COLO829 (cell line): Measurements from ENCODE around the gene STXBP4.

Source experiments
- DNase-seq: peaks from one replicate; pipeline ENCODE4 v3.0.0; 2012; ENCODE audit warnings: low spot score

STXBP4 gene, protein sequence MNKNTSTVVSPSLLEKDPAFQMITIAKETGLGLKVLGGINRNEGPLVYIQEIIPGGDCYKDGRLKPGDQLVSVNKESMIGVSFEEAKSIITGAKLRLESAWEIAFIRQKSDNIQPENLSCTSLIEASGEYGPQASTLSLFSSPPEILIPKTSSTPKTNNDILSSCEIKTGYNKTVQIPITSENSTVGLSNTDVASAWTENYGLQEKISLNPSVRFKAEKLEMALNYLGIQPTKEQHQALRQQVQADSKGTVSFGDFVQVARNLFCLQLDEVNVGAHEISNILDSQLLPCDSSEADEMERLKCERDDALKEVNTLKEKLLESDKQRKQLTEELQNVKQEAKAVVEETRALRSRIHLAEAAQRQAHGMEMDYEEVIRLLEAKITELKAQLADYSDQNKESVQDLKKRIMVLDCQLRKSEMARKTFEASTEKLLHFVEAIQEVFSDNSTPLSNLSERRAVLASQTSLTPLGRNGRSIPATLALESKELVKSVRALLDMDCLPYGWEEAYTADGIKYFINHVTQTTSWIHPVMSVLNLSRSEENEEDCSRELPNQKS

DNA sequence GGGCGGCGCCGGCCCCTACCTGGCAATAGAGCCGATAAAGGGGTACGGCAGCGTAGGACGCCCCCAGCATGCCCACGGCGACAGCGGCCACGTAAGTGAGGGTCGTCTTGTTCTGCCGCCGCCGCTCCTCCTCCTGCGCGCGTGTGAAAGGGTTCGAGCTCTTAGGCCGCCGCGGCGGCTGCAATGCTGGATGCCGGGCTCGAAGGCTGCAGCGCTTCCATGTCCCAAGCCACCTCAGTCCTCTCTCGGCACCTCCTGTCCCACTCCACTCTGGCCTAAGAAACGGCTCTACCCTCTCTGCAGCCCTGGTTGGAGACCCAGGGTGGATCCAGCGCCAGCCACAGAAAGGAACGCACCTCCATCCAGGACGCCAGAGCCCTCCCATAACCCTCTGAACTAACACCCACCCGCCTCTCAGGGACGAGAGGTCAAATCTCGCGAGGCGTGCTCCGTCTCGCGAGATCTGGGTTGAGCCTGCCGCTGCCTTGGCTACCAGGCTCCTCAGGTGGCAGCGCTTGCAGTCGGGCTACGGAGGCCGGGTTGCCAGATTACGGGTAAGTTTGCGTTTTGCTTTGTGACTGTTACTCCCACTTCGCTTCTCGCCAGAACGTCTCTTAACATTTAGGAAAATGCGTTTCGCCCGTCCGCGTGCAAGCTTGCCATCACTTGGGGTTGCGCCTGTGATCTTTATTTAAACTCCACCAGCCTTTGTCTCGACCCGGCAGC lies at the start of gene STXBP4, which contains the start of gene COX11:
STXBP4 (plus strand) TSS at position 504 of the 726 bp plus-strand sequence. CDS start 17,455 bp downstream, outside the sequence.
COX11 (minus strand) TSS at position 393 of the 726 bp plus-strand sequence; CDS start at position 385, 8 bp downstream.
- peak; percentile 92 for DNase-seq

DNA sequence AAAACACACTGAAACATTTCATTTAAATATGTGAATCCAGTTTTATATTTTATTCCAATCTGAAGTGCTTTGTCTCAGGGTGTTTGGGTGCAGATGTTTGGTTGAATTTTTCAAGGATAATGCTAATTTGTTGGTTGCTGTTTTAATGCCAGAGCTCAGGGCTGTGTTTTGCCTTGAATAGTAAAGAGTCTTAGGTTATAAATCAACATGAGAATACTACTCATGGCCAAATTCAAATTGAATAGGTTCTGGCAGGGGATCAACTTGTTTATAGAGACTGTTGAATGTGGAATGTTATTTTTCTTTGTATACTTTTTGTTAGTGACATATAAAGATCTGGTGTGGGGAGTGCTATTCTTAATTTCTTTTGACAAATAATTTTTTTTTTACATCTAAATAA lies 49.1 kb upstream of the STXBP4 start:
- DNase-seq, result no peak

DNA sequence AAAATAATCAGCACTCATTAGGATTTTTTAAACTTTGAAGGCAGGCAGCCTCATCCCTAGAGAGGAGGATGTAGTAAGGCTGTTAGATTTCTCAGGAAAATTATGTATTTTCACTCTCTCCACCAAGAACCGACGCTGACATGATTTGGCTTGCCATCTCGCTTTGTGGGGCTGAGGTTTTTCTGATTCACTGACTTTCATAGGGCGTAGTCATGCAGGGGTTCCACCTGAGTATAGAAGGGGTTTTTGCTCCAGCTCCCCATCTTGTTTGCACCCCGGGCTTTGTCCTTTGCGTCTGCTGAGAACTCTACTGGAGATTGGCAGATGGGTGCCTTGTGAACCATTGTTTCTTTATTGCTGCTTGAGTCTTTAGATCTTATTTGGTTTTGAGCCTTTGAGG lies 47.7 kb upstream of the STXBP4 start:
- DNase-seq, result no peak

DNA sequence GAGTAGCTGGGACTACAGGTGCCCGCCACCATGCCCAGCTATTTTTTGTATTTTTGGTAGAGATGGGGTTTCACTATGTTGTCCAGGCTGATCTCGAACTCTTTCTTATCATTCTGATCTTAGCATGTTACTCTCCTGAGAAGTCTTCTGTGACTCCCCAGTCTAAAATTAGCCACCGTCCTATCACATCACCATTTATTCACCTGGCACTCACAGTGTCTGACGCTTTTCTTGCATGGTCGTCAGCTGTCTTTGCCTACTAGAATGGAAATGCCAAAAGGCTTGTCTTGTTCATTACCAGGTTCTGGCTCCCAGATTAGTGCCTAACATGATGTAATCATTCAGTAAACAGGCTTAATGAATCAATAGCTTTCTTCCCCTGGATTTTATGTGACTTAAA lies 44.2 kb upstream of the STXBP4 start:
- DNase-seq, result no peak

DNA sequence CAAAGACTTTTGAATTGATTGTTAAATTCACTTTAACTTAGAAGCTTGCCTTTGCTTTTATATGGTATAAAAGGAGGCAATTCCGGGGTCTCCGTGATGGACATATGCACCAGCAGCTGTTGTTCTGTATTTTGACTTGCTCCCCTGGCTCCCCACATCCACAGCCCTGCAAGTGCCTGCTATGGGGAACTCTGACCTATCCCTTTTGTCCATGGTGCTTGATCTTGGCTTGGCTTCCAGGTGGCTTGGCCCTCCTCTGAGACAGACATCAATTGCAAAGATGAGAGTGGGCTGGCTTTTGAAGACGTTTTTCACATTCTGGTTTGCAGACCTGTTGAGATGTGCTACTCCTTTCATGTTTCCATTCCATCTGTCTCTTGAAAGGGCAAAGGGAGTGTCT lies 41.0 kb upstream of the STXBP4 start:
- DNase-seq, result no peak

DNA sequence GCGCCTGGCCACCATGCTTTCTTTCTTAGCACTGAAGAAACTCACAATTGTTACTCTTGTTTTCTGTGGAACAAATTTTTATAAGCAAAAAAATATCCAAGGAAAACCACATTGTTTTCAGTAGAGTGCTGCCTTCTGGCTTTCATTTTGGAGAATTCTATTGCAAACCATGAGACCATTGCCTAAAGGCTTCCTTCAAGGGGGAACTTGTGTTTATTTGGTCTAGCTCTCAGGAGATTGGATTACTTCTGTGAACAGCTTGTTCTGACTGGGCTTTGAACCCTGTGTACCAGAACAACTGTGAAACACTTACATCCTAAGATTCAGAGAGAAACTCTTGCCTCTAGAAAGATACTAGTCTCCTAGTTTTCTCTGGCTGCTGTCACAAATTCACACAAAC lies 35.9 kb upstream of the STXBP4 start:
- DNase-seq, result no peak

DNA sequence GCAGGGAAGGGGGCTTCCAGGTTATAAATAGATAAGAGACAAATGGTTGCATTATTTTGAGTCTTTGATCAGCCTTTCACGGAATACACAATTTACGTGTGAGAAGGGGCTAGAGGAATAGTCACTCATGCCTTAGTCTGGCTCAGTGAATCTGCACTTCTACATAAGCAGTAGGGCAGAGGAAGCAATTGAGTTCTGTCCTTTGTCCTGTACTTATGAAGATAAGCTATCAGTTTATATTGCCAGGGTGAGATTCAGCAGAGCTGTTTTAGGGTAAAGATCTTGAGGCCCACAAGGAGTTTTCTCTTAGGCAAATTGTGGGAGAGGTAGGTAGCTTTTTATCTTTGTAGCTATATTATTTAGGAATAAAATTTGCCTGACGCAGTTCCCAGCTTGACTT lies 34.6 kb upstream of the STXBP4 start:
- no peak for DNase-seq

DNA sequence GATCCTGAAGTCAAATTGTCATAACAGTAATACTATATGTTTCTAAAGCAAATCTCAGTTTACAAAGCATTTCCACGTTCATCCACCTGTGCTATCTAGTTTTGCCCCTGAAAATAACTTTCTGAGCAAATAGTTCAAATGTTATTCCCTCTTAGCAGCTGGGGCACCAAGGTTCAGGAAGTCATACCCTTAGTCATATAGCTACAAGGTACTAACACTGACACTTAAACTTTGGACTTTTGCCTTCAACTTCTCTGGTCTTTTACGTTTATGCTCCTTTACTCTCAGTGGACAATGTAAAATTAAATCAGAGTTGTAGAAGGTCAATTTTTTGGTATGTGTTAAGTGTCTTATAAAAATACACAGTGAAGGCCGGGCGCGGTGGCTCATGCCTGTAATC lies 33.1 kb upstream of the STXBP4 start:
- DNase-seq, result no peak

DNA sequence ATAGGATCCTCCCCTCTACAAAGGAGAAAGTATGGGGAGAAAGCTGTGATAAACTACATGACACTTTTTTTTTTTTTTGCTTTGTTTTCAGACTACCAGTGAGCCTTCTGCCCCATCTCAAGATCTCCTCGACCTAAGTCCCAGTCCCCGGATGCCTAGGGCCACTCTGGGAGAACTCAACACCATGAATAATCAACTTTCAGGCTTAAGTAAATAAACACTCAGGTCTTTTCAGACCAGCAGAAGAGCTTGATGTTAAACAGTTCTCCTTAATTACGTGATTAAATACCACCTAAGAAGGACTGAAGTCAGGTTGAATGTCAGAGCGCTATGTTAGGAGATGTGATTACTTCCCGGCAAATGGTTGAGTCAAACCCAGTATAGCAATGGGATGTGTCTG lies 31.5 kb upstream of the STXBP4 start:
- DNase-seq, result no peak

DNA sequence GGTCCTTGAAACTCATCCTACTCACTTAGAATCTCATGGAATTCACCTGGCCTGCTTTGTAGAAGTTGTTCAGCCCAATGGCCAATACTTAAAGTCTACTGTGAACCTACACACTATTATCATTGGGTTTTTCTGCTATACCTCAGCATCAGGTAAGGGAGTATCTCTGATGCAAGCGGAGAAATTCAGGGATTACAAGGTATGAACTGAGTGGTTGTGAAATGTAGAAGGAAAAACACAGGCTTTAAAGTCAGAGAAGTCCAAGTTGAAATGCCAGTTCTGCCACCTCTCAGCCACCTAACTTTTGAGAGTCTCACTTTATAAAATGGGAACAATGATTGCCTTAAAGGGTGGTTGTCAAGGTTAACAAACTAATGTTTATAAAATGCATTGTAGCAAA lies 31.1 kb upstream of the STXBP4 start:
- no peak for DNase-seq

DNA sequence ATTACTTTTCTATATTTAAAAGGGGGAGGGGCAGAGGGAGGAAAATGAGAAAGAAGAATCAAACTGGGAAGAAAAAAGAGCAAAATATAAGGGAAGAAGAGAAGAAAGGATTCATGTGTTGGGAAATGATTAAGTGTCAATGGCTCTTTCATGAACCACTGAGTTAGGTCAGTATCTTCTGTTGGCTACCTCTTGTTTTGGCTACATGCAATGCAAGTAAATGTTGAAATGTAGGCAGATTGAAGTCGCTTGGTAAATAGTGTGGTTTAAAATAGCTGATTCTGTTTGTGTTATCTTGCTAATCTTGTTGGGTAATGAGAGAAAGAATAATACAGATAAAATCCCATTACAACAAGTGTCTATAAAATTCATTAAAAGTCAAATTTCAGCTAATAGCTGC lies 27.3 kb upstream of the STXBP4 start:
- no peak for DNase-seq

DNA sequence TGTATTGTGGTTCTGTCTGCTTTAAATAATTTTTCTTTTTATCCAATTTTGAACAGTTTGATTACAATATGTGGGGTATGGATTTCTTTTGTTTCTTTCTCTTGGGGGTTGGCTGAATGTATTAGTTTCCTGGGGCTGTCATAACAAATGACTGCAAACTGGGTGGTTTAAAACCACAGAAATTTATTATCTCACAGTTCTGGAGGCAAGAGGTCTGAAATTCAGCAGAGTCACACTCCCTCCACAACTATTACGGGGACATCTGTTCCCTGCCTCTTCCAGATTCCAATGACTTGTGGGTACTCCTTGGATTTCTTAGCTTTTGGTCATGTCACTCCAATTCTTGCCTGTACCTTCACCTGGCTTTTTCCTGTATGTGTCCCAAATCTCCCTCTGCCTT lies 23.8 kb upstream of the STXBP4 start:
- DNase-seq, result no peak

DNA sequence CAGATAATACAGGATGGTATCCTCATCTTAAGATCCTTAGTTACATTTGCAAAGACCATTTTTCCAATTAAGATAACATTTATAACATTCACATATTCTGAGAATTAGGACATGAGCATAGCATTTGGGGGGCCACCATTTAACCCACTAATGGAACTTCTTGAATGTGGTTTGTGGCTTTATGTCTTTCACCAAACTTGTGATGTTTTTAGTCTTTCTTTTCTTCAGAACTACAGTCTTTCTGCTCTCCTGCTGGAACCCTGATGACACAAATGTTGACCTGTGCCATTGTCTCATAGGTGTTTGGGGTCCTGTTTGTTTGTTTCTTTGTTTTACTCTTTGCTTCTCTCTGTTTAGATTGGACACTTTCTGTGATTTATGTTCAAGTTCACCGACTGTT lies 23.3 kb upstream of the STXBP4 start:
- DNase-seq, result no peak

DNA sequence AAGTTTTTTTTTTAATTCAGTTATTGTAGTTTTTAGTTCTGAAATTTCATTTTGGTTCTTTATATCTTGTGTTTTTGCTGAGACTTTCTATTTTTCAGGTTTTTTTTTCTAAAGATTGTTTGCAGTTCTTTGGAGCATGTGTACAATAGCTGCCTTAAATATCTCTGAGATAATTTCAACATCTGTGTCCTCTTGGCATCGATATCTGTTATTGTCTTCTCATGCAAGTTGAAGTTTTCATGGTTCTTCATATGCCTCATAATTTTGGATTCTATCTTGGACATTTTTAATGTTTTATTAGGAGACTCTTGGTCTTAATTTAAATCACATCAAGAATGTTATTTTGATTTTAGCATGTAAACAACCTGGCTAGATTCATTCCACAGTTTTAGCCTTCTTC lies 22.9 kb upstream of the STXBP4 start:
- no peak for DNase-seq

DNA sequence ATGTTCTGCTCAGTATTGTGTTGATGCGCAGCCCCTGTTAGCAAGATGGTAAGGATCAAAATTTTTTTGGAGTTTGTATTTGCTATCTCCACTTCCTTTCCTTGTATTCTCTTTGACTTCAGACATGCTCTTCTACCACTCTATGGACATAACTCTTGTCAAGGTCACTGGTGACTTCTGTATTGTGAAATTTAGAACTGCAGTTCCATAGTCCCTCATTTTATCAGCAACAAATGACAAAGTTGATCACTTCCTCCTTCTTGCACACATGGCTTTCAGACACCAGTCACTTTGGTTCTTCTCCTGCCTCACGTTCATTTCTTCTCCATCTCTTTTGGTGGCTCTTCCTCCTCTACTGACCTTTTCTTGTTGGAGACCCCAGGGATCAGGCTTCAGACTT lies 21.2 kb upstream of the STXBP4 start:
- no peak for DNase-seq

DNA sequence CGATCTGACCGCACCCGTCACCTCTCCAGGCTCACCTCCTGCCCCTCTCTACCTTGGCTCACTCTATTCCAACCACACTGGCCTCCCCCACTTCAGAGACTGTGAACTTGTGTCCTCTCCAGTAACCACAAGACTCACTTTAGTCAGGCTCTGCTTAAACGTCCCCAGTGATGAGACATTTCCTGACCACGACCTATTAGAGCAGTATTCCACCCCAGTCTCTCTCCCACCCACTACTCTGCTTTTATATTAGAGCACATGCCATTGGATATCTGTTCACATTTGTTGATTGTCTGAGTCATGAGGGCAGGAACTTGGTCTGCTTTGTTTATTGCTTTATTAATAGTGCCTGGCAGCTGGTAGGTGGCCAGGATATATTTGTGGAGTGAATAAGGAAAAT lies 20.2 kb upstream of the STXBP4 start:
- peak; percentile 28 for DNase-seq

DNA sequence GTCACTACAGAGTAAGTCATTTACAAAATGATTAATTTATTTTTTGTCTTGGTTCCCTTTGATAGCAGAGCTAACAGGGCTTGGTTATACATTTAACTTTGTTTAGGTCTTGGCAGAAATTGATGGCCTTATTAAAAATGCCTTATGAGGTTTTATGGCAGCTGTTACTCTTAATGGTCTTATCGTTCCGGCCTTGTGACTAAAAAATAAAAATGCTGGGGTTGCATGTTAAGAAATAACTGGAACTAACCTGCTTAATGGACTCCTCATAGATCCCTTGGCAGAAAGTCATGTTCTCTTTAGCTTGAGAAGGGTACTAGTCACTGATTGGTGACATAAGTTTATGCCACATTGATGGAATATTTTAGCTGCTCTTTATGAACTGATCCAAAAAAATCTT lies 18.4 kb upstream of the STXBP4 start:
- DNase-seq, result no peak

DNA sequence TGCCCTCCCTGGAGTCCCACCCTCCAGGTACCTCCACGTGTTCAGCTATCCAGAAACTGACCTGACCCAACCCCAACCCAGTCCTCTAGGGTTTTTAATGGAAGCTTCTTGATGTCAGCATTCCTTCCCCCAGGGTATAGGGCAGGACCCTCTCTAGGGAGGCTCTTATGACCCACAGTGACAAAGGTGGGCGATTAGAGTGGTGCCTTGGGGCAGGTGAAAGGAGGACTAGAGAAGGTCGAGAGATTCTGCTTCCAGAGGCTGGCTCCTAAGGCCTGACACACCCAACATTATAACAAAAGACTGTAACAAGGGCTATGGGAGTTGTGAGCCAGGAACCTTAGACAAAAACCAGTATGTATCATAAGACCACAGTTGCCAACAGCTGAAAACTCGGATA lies 17.3 kb upstream of the STXBP4 start:
- DNase-seq, result no peak

DNA sequence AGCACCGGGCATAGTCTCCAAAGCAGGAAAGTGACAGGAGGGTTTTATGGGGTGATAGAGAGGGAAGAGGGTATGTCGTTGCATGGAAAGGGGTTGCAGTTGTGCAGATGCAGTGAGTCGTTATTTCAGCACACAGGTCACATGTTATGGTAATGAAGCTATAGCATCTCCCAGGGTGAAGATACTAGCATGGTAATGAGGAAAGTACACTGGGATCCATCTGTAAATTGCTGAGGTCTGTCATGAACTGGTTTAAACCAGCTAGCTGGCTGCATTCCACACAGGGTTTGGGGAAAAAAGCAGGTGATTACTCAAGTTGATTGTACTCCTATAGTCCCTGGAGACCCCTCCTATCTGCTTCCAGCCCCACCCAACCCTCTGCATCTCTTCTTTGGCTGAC lies 11.8 kb upstream of the STXBP4 start:
- DNase-seq, result no peak

DNA sequence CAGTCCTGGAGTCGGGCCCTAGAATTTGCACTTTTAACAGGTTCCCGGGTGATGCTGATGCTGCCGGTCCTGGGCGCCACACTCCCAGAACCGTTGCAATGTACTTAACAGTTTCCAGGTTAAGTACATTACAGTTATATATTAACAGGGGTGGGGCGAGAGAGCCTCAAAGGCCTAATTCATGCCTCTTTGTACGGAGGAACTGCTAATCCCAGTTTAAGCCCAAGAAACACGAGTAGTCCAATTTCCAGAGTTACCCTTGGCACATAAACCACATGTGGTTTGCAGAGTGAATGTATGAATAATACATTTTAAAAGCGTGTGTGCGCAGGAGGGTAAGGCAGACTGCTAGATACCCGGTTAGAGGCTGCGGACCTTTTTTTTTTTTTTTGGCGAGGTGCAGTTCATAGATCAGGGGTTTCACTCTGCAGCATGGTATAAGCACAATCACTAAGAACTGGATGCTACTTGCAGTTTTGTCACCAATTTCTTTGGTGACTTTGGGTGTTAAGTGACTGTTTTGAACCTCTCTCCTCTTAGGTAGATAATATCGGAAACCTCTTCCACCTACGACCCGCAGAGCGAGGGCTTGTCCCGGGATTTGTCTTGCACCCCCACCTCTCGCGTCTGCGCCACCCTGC lies 824 bp upstream of the STXBP4 start:
- DNase-seq, result no peak

DNA sequence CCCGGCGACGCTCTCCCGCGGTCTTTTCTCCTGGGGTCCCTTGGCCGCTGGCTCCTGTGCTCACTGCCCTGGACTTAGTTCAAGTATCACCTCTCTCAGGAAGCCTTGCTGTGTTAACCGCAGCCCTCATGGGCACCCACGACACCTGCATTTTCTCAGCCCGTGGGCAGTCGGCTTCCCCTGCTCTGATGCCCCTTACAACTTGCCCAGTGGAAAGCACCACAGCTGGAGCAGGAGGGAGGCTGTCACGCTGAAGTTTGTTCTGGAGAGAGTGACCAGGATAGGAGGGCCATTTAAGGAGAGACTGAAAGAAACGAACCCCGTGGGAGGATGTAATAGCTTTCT lies 395 bp downstream of the STXBP4 start:
- DNase-seq, result no peak

DNA sequence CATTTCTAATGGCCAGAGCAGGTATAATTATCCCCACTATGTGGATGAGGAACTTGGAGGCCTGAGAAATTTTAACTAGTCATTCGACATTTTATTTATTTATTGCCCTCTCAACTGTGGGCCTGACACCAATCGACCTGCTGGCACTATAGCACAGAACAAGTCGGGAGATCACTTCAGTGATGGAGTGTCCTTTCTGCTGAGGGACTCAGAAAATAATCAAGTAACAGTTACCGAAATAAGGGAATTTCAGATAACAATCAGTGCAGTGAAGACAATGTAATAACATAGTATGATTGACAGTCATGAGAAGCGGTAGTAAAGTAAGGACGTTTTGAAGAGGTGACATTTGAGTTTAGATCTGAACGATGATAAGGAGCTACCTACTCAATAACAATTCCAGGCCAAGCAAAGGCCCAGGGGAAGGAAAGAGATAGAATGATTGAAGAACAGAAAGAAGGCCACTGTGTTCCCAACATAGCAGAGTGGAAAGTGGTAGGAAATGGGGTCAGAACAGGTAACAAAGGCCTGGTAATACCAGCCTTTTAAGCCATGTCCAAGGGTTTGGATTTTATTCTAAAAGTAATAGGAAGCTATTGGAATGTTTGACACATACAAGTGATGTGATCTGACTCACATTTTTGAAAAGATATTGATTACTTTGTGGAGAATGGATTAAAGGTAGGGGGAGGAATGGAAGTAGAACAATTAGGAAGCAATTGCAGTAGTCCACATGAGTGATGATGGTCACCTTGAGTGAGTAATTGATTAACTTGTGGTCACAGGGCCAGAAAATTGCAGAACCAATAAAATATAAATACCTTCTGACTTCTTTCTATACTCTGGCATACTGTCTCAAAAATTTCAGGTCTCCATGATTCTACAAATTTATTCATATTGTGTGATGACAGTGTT lies 1.4 kb downstream of the STXBP4 start:
- DNase-seq, result no peak
